Gastrocnemius medialis (tissue), 4 donors: ENCODE measurements around the gene BRS3. TPM values are rescaled to one million over a fixed set of nuclear protein-coding genes. Genes with fewer than 3 reads are reported as not detected.

Experiments
- ATAC-seq, 2 donors: fragments of 150-250 bp; one replicate each; pipeline ENCODE4 v1.9.1; 2016
- DNase-seq, 2 donors: peaks; one replicate each; pipeline ENCODE4 v3.0.0-alpha.2; 2019
- H3K27ac ChIP-seq, 4 donors: fragments of 200-600 bp; sonication (generic); 1 replicate in 1 of 4; 2 replicates in 3 of 4; pipeline ENCODE4 v1.5.1; 2016 to 2018; ENCODE audit warnings: mild to moderate bottlenecking in 2 of 4, moderate library complexity in 1 of 4
- H3K27me3 ChIP-seq, 3 donors: fragments of 200-600 bp; sonication (generic) in 2 of 3; 1 replicate in 1 of 3; 2 replicates in 2 of 3; pipeline versions ENCODE4 v1.5.1 to v1.6.0; 2016 to 2019; ENCODE audit warnings: mild to moderate bottlenecking in 1 of 3, moderate library complexity in 1 of 3
- H3K36me3 ChIP-seq, 2 donors: fragments of 200-600 bp; sonication (generic) in 1 of 2; one replicate each; pipeline ENCODE4 v1.5.1; 2017 to 2018
- H3K4me1 ChIP-seq, 2 donors: fragments of 200-600 bp; sonication (generic) in 1 of 2; one replicate each; pipeline ENCODE4 v1.5.1; 2016 to 2017; ENCODE audit warnings: mild to moderate bottlenecking in 2 of 2
- H3K4me3 ChIP-seq, 4 donors: fragments of 200-600 bp; sonication (generic) in 3 of 4; 1 replicate in 1 of 4; 2 replicates in 3 of 4; pipeline ENCODE4 v1.5.1; 2016 to 2019; ENCODE audit warnings: mild to moderate bottlenecking in 2 of 4
- H3K9me3 ChIP-seq, 3 donors: fragments of 200-600 bp; sonication (generic) in 2 of 3; 1 replicate in 1 of 3; 2 replicates in 2 of 3; pipeline ENCODE4 v1.5.1; 2016 to 2019
- CTCF ChIP-seq, 5 experiments: fragments of 450-650 bp in 3 of 5; fragments of 200-600 bp in 2 of 5; sonication (generic) in 2 of 5; IDR thresholded peaks in 4 of 5; conservative IDR thresholded peaks in 1 of 5; 1 replicate in 4 of 5; 2 replicates in 1 of 5; pipeline ENCODE4 v1.5.1; 2016 to 2019; ENCODE audit warnings: antibody characterized with exemption in 5 of 5, mild to moderate bottlenecking in 3 of 5, moderate library complexity in 3 of 5
- POLR2A ChIP-seq, 2 donors: fragments of 450-650 bp; IDR thresholded peaks; one replicate each; pipeline ENCODE4 v1.6.1; 2017; ENCODE audit warnings: antibody characterized with exemption in 2 of 2, mild to moderate bottlenecking in 2 of 2, moderate library complexity in 2 of 2
- in situ Hi-C, 4 donors: fragments of 200-750 bp; cut with MboI; loops; one replicate each; pipeline versions ENCODE4 v1.15.0 to v1.8.0; 2017; ENCODE audit warnings: low sequenced_read_pairs in 4 of 4
- intact Hi-C: fragments of 100-400 bp; cut with DNase I; formaldehyde crosslinking; loops from one replicate; pipeline ENCODE4 v1.15.1; 2023; ENCODE audit warnings: low total_unique reads
- total RNA-seq, 4 donors: library from RNA; depleted of rRNA; stranded (reverse); fragments of >200 nt; gene quantifications; one replicate each; pipeline versions ENCODE4 v1.1.0 to v1.2.3, GENCODE V29; 2016

Gene BRS3
- total RNA-seq, 4 donors from 2014 or later: not detected

DNA sequence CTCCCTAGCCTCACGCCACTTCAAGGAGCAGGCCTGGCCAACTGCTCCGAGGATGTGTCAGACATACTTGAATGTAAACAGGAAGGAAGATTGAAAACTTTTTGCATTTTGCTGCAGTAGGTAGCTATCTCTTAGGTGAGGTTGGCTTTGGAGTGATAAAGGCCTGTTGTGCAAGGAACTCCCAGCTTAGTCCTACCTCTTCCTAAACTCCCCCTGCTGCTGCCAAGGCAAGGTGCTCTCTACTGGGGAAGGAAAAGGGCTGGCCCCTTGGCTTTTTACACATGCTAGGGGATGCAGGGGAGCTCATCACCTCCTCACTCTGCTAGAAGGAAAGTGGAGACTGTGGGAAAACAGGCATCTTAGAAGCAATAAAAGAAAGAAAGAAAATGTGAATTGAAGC, 10.7 kb upstream of the BRS3 start:
- intact Hi-C loops: no loop called here
- in situ Hi-C loops: loop anchor here in 1 of 4 donors (25.0 kb wide), 2 partner anchors 90 to 465 kb away; no protein-coding TSS in a partner anchor
- H3K4me3 ChIP-seq: no peak overlapping the region
- TF ChIP-seq POLR2A (IDR thresholded peaks at IDR 0.05) (no peak), CTCF (IDR thresholded peaks at IDR 0.05 in 4 of 5, conservative IDR thresholded peaks at IDR 0.05 in 1 of 5) (no peak)
- DNase-seq (no peak), ATAC-seq (no peak)
- H3K4me1 ChIP-seq: no peaks in the 10 kb centered on the region
- no peaks in the 10 kb centered on the region for H3K36me3 ChIP-seq
- no peaks in the 10 kb centered on the region for H3K27me3 ChIP-seq
- no peak overlapping the region for H3K27ac ChIP-seq
- H3K9me3 ChIP-seq: no peaks in the 10 kb centered on the region

DNA sequence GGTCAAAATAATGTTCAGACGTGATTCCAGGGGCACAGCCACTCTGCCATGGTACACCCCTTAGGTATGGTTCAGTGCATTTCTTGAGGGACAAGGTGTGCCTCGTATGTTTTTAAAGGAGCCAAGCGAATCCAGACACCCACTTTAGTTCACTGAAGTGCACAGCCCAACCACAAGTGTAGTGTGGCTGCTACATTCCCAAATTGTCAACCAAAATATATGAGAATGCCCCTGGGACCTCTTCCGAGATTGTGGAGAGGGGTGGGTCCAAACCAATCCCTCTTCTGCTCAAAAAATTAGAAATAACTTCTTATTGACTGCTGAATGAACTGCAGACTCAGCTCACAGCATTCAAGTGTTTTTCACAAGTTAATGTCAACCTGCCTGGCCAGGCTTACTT, 7.4 kb upstream of the BRS3 start:
- H3K36me3 ChIP-seq: no peaks in the 10 kb centered on the region
- H3K27ac ChIP-seq: no peak overlapping the region
- ATAC-seq (no peak), DNase-seq (no peak)
- H3K4me1 ChIP-seq: no peaks in the 10 kb centered on the region
- in situ Hi-C loops (loop anchor here in 1 of 4 donors (25.0 kb wide), 2 partner anchors 93 to 468 kb away; no protein-coding TSS in a partner anchor), intact Hi-C loops (no loop called here)
- no peak overlapping the region for H3K4me3 ChIP-seq
- no peaks in the 10 kb centered on the region for H3K27me3 ChIP-seq
- no peaks in the 10 kb centered on the region for H3K9me3 ChIP-seq
- TF ChIP-seq POLR2A (IDR thresholded peaks at IDR 0.05) (no peak), CTCF (IDR thresholded peaks at IDR 0.05 in 4 of 5, conservative IDR thresholded peaks at IDR 0.05 in 1 of 5) (no peak)

GRCh38 chrX:136488706-136489105, 959 bp downstream of the BRS3 start:
- no peak overlapping the region for H3K27ac ChIP-seq
- DNase-seq: no peak
- H3K4me3 ChIP-seq: no peak overlapping the region
- in situ Hi-C loops: loop anchor here in 1 of 4 donors (25.0 kb wide), 2 partner anchors 101 to 476 kb away; no protein-coding TSS in a partner anchor
- H3K9me3 ChIP-seq: no peaks in the 10 kb centered on the region
- TF ChIP-seq POLR2A (IDR thresholded peaks at IDR 0.05) (no peak), CTCF (IDR thresholded peaks at IDR 0.05 in 4 of 5, conservative IDR thresholded peaks at IDR 0.05 in 1 of 5) (no peak)
- peaks cover 0 to 15% (median 0%) of the 10 kb centered on the region in 3 donors for H3K27me3 ChIP-seq
- H3K36me3 ChIP-seq: no peaks in the 10 kb centered on the region
- intact Hi-C loops: no loop called here
- no peak for ATAC-seq
- no peaks in the 10 kb centered on the region for H3K4me1 ChIP-seq

DNA sequence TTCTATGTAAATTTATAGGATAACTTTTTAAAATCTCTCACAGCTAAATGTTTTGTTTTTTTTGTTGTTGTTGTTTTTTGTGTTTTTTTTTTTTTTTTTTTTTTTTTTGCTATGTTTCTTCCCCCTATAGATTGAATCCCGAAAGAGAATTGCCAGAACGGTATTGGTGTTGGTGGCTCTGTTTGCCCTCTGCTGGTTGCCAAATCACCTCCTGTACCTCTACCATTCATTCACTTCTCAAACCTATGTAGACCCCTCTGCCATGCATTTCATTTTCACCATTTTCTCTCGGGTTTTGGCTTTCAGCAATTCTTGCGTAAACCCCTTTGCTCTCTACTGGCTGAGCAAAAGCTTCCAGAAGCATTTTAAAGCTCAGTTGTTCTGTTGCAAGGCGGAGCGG, 4.1 kb downstream of the BRS3 start:
- DNase-seq (no peak), ATAC-seq (no peak)
- in situ Hi-C loops: loop anchor here in 1 of 4 donors (25.0 kb wide), 2 partner anchors 105 to 480 kb away; no protein-coding TSS in a partner anchor
- Histone ChIP-seq H3K36me3 (no peaks in the 10 kb centered on the region), H3K27me3 (peaks cover 0 to 12% (median 0%) of the 10 kb centered on the region in 3 donors), H3K4me3 (no peak overlapping the region), H3K27ac (no peak overlapping the region), H3K4me1 (peaks cover 0 to 3% of the 10 kb centered on the region in 2 donors), H3K9me3 (no peaks in the 10 kb centered on the region)
- intact Hi-C loops: loop anchor here (10.0 kb wide), 1 partner anchor 517 kb away; the partner anchor contains the start of gene MMGT1
- no peak for TF ChIP-seq POLR2A (IDR thresholded peaks at IDR 0.05)
- no peak for TF ChIP-seq CTCF (IDR thresholded peaks at IDR 0.05 in 4 of 5, conservative IDR thresholded peaks at IDR 0.05 in 1 of 5)
